M059J (cell line): Measurements from ENCODE around the gene CRLF2. TPM values are rescaled to one million over a fixed set of nuclear protein-coding genes. Genes with fewer than 3 reads are reported as not detected.
"Not testable (repeated sequence)": the region's sequence is repeated elsewhere in the genome, so short reads cannot be mapped to it uniquely, and the experiment has no call there.

Experiments used
- DNase-seq: peaks from one replicate; pipeline ENCODE4 v3.0.0-alpha.2; 2012; ENCODE audit warnings: low read depth
- total RNA-seq: library from RNA; depleted of rRNA; stranded (reverse); fragments of >200 nt; shearing (Covaris generic); gene quantifications from 2 replicates; pipeline ENCODE4 v1.2.3, GENCODE V29; 2014

The CRLF2 gene
- total RNA-seq, 1 experiment from 2014 or later = 0.10 TPM

DNA sequence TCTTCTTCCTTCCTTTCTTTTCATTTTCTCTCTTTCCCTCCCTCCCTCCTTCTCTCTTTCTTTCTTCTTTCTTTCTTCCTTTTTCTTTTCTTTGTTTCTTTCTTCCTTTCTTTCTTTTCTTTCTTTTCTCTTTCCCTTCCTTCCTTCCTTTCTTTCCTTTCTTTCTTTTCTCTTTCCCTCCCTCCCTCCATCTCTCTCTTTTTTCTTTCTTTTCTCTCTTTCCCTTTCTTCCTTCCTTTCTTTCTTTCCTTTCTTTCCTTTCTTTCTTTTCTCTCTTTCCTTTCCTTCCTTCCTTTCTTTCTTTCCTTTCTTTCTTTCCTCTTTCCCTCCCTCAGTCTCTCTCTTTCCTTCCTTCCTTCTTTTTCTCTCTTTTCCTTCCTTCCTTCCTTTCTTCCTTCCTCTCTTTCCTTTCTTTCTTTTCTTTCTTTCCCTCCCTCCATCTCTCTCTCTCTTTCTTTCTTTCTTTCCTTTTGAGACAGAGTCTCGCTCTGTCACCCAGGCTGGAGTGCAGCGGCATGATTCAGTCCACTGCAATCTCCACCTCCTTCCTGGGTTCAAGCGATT, 44.4 kb downstream of the CRLF2 start:
- no peak for DNase-seq

DNA sequence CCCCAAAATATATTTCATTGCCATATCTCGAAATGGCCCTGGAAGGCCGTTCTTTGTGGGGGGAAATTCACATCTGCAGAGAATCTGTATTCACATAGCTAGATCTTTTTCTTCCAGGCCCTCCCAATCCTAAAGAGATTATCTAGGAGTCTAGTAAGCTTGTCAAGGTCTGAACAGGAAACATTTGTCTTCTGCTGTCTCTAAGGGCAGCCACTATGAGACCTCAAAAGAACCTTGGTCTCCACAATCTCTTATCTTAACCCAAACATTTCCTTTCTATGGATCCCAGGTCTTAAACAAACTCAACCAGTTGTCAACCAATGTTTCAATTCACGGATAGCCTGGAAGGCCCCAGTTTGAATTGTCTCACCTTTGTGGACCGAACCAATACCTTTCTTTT, 45.0 kb downstream of the CRLF2 start:
- DNase-seq = no peak

GRCh38 chrX:1165535-1166196, 46.8 kb downstream of the CRLF2 start:
- DNase-seq = no peak

GRCh38 chrX:1164322-1165288, 47.8 kb downstream of the CRLF2 start:
- DNase-seq = no peak

- no peak for DNase-seq
Observed at GRCh38 chrX:1163231-1163630, 49.2 kb downstream of the CRLF2 start.

DNA sequence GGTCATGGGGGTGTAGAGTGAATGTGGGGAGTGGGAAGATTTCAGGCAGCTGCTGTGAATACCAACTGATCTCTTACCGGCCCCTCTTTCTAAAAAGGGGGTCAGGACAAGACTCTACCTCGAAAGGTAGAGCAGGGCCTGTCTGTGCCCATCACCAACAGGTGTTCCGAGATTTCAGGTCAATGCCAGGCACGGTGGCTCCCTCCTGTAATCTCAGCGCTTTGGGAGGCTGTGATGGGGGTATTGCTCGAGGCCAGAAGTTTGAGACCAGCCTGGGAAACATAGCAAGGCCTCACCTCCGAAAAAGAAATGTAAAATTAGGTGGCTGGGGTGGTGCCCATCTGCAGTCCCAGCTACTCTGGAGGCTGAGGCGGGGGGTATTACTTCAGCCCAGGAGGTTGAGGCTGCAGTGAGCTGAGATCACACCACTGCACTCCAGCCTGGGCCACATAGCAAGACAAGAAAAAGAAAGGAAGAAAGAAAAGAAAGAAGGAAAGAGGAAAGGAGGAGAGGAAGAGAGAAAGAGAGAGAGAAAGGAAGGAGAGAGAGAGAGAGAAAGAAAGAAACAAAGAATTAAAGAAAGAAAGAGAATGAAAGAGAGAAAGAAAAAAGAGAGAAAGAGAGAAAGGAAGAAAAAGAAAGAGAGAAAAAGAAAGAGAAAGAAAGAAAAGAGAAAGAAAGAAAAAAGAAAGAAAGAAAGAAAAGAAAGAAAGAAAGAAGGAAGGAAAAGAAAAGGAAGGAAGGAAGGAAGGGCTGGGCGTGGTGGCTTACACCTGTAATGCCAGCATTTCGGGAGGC, 50.1 kb downstream of the CRLF2 start:
- no peak for DNase-seq

- no peak for DNase-seq
Observed at GRCh38 chrX:1159548-1159947, 52.9 kb downstream of the CRLF2 start.

DNA sequence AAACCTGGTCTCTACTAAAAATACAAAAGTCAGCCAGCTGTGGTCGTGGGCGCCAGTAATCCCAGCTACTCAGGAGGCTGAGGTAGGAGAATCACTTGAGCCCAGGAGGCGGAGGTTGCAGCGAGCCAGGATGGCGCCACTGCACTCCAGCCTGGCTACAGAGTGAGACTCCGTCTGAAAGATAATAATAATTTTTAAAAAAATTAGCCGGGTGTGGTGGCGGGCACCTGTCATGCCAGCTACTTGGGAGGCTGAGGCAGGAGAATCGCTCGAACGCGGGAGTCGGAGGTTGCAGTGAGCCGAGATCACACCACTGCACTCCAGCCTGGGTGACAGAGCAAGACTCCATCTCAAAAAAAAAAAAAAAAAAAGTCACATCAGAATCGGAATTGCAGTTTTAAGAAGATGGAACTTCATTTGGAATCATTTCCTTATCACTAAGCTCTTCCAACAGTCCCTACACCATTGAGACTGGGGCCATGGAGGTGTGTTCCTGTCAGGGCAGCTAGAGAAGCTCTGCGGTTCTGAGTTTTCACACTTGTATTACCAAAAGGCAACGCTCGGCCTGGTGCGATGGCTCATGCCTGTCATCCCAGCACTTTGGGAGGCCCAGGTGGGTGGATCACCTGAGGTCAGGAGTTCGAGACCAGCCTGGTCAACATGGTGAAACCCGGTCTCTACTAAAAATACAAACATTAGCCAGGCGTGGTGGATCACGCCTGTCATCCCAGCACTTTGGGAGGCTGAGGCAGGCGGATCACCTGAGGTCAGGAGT, 55.6 kb downstream of the CRLF2 start:
- not testable (repeated sequence) for DNase-seq

DNA sequence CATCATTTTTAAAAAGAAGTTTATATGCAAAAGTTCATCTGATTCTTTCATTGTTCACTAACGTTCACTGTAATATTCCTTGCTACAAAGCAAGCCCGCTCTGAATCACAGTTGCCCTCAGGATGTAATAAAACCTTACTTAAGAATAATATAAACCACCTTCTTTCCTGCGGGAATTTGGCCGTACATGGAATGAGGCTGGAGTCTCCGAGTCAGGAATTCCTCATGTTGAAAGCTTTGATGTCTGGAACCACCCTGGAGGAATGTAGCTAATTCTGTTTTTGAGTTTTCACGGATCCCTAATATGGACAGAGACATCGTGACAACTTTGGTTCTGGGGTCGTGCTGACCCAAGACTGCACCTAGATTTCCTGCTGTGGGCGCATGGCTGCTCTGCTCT, 58.5 kb downstream of the CRLF2 start:
- peak; percentile 59 for DNase-seq

DNA sequence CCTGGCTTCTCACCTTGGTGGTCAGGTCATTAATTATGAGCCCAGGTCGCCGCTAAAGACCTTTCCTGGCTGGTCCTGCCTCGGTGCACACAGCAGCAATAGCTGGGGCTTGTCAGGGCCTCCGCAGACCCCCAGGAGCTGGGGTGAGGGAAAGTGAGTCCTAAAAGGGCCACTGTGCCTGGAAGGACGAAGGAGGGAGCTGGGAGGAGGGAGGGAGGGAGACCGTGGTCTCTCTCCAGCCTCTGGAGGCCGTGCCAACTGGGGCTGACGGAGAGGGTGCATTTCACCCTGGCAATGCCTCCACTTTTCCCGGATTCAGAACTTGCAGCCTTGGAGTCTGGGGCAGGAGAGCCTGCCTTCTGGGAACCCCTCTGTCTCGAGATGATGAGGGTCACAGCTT, 60.4 kb downstream of the CRLF2 start:
- no peak for DNase-seq

DNA sequence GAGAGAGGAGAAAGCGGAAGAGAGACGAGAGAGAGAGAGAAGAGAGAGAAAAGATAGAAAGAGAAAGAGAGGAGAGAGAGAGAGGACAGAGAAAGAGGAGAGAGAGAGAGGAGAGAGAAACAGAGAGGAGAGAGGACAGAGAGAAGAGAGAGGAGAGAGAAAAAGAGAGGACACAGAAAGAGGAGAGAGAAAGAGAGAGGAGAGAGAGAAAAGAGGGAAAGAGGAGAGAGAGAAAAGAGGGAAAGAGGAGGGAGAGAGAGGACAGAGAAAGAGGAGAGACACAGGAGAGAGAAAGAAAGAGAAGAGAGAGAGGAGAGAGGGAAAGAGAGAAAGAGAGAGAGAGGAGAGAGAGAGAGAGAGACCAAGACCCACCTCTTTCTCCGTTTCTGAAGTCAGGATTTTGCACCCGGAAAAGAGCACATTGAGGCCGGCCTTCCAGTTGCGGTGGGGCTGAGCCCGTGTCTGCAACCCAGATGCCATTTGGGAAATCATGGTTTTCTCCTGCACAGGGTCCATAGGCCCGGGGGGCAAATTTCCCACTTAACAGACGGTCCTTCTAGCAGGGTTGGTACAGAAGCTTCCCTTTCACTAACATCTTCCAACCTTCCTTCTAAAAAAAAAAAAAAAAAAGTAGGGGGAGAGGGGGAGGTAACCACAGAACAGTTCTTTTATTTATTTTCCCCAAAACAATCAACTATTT, 60.9 kb downstream of the CRLF2 start:
- DNase-seq = no peak

- DNase-seq = no peak
Observed at GRCh38 chrX:1150569-1151347, 61.7 kb downstream of the CRLF2 start.

DNA sequence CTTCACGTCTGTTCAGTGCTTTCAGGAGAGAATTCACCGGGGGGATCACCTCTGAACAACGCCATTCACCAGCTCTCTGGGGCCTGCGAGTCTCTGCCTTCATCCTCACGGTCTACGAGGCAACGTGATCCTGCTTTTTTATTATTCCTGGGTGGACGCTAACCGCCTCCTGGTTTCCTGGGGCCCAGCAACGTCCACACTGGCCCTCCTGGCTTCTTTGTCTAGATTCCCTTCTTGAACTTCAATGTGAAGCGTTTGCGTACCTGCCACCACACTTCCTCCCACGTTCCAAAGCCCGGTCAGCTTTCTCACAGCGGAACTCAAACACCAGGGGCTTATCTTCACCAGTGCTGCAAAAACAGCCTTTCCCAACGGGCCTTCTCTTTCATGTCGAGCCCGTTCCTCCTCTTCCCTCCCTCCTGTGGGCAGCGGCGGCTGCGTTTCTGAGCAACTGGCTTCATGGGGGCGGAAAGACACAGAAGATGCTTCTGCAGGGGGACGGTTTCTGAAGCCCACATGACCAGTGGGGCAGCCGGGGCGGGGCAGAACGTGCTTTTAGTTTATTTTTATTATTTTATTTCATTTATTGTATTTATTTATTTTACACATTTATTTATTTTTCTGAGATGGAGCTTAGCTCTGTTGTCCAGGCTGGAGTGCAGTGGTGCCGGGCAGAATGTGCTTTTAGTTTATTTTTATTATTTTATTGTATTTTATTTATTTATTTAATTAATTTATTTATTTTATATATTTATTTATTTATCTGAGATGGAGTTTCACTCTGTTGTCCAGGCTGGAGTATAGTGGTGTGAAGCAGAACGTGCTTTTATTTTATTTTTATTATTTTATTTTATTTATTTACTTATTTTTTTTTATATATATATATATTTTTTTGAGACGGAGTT, 64.6 kb downstream of the CRLF2 start:
- no peak for DNase-seq

DNA sequence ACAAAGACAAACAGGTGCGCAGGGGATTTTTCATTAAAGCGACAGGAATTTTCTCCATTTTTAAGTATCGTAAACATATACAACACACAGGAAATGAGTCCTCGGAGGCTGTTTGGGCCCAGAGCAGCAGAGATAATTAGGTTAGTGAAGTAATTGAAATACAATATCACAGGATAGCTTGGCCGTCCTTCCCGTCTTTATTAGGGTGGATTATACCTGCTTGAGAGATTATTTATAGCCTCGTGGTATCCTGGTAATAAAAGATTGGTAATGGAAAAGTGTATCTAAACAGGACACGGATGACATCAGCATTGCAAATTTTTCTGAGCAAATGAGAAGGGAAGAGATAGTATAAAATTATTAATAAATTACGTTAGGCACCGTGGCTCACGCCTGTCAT, 68.2 kb downstream of the CRLF2 start:
- DNase-seq = no peak
